Subcutaneous adipose tissue (tissue), 4 donors: Measurements from ENCODE around the gene MAPKAP1. TPM values are rescaled to one million over a fixed set of nuclear protein-coding genes. Genes with fewer than 3 reads are reported as not detected.

Experiments used
- CTCF ChIP-seq: fragments of 450-650 bp; IDR thresholded peaks from one replicate; pipeline ENCODE4 v1.5.1; 2016; ENCODE audit warnings: low read depth, mild to moderate bottlenecking, control low read depth, antibody characterized with exemption, moderate library complexity
- total RNA-seq, 4 donors: library from RNA; depleted of rRNA; stranded (reverse); fragments of >200 nt; gene quantifications; one replicate each; pipeline ENCODE4 v1.1.0, GENCODE V29; 2016

Gene MAPKAP1
- total RNA-seq, 4 donors from 2014 or later = 64.4 to 146 (median 83.9) TPM

- no peak for TF ChIP-seq CTCF
Measured at GRCh38 chr9:125433461-125434011, 273.5 kb downstream of the MAPKAP1 start.

GRCh38 chr9:125432715-125433385, 274.2 kb downstream of the MAPKAP1 start:
- TF ChIP-seq CTCF = no peak

- no peak for TF ChIP-seq CTCF
Measured at GRCh38 chr9:125431741-125432271, 275.2 kb downstream of the MAPKAP1 start.

- no peak for TF ChIP-seq CTCF
Measured at GRCh38 chr9:125431012-125431305, 276.0 kb downstream of the MAPKAP1 start.

- TF ChIP-seq CTCF = no peak
Measured at GRCh38 chr9:125430161-125431011, 276.6 kb downstream of the MAPKAP1 start.

GRCh38 chr9:125429476-125430160, 277.4 kb downstream of the MAPKAP1 start:
- no peak for TF ChIP-seq CTCF
